ACC112 (cell line): ENCODE data around the gene SUGP1.

Experiments
- H2AFZ ChIP-seq: fragments of 200-600 bp; sonication (generic); one replicate; pipeline ENCODE4 v1.6.0; 2017; ENCODE audit warnings: antibody characterized with exemption, low read length; ENCODE audit not compliant: unreplicated experiment
- H3K27ac ChIP-seq: fragments of 200-600 bp; sonication (generic); 2 replicates; pipeline ENCODE4 v1.5.1; 2014; ENCODE audit warnings: low read depth, mild to moderate bottlenecking, antibody characterized with exemption, low read length, moderate library complexity
- H3K27me3 ChIP-seq: fragments of 200-600 bp; sonication (generic); 2 replicates; pipeline ENCODE4 v1.6.1; 2014; ENCODE audit warnings: mild to moderate bottlenecking, antibody characterized with exemption, low read length, moderate library complexity, mixed read lengths; ENCODE audit not compliant: insufficient read depth
- H3K36me3 ChIP-seq: fragments of 200-600 bp; sonication (generic); 2 replicates; pipeline ENCODE4 v1.6.1; 2016; ENCODE audit warnings: mild to moderate bottlenecking, antibody characterized with exemption, low read length, moderate library complexity, mixed read lengths; ENCODE audit not compliant: insufficient read depth
- H3K4me1 ChIP-seq: fragments of 200-600 bp; sonication (generic); one replicate; pipeline ENCODE4 v1.6.1; 2016; ENCODE audit warnings: low read length, mixed read lengths; ENCODE audit not compliant: insufficient read depth, unreplicated experiment, control insufficient read depth
- H3K4me3 ChIP-seq: fragments of 200-600 bp; sonication (generic); 2 replicates; pipeline ENCODE4 v1.5.1; 2014; ENCODE audit warnings: mild to moderate bottlenecking, low read depth, low read length
- H3K79me2 ChIP-seq: fragments of 200-600 bp; sonication (generic); one replicate; pipeline ENCODE4 v1.6.0; 2016; ENCODE audit warnings: low read length; ENCODE audit not compliant: control insufficient read depth, unreplicated experiment, insufficient read depth

Gene SUGP1

GRCh38 chr19:19274716-19275565 is 45.4 kb downstream of the SUGP1 start:
- no peak overlapping the region for H2AFZ ChIP-seq
- H3K27me3 ChIP-seq: no peaks in the 10 kb centered on the region
- H3K79me2 ChIP-seq: no peaks in the 10 kb centered on the region
- H3K4me3 ChIP-seq: no peak overlapping the region
- no peaks in the 10 kb centered on the region for H3K36me3 ChIP-seq
- peaks cover 8% of the 10 kb centered on the region for H3K4me1 ChIP-seq
- H3K27ac ChIP-seq: no peak overlapping the region

GRCh38 chr19:19274146-19274545 is 46.2 kb downstream of the SUGP1 start:
- Histone ChIP-seq H3K27ac (no peak overlapping the region), H3K36me3 (no peaks in the 10 kb centered on the region), H2AFZ (no peak overlapping the region), H3K4me1 (peaks cover 8% of the 10 kb centered on the region), H3K27me3 (no peaks in the 10 kb centered on the region), H3K79me2 (no peaks in the 10 kb centered on the region), H3K4me3 (no peak overlapping the region)

- H3K4me1 ChIP-seq: peaks cover 8% of the 10 kb centered on the region
- no peak overlapping the region for H2AFZ ChIP-seq
- H3K79me2 ChIP-seq: no peaks in the 10 kb centered on the region
- H3K36me3 ChIP-seq: no peaks in the 10 kb centered on the region
- H3K27me3 ChIP-seq: no peaks in the 10 kb centered on the region
- H3K4me3 ChIP-seq: no peak overlapping the region
- H3K27ac ChIP-seq: no peak overlapping the region
Observed at GRCh38 chr19:19271828-19272599, 48.3 kb downstream of the SUGP1 start.

DNA sequence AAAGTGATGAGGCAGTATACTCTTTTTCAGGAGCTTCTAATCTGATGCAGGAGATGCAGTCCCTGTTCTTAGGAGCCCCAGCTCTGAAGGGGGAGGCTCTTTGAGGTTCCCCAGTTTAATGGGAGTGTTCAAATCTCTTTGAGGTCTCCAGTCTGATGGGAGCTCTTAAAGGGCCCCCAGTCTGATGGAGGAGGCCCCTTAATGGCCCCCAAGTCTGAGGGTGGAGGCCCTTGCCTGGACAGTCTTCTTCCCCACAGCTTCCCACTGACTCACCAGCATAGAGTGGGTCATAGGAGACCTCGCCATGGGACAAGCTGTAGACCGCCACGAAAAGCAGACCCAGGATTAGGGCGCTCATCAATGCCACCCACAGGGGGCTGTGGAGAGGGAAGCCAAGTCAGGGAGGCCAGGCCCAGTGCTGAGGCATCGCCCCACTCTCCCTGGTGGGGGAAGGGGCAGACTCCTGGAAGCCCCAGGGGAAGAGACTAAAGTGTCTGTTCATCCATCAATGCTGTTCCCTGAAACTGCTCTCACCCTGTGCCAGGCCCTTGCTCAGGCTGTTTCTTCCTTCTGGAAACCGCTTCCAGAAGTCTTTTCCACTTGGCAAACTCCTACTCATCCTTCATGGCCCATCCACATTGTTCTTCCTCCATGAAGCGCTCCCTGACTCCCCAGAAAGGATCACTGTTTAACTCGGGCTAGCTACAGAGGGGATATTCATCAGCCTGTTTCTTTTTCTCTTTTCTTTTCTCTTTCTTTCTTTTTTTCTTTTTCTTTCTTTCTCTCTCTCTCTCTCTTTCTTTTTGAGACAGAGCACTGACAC is 49.3 kb downstream of the SUGP1 start:
- H3K4me3 ChIP-seq: no peak overlapping the region
- no peaks in the 10 kb centered on the region for H3K79me2 ChIP-seq
- H3K27ac ChIP-seq: no peak overlapping the region
- no peaks in the 10 kb centered on the region for H3K4me1 ChIP-seq
- H3K36me3 ChIP-seq: no peaks in the 10 kb centered on the region
- no peaks in the 10 kb centered on the region for H3K27me3 ChIP-seq
- H2AFZ ChIP-seq: no peak overlapping the region

DNA sequence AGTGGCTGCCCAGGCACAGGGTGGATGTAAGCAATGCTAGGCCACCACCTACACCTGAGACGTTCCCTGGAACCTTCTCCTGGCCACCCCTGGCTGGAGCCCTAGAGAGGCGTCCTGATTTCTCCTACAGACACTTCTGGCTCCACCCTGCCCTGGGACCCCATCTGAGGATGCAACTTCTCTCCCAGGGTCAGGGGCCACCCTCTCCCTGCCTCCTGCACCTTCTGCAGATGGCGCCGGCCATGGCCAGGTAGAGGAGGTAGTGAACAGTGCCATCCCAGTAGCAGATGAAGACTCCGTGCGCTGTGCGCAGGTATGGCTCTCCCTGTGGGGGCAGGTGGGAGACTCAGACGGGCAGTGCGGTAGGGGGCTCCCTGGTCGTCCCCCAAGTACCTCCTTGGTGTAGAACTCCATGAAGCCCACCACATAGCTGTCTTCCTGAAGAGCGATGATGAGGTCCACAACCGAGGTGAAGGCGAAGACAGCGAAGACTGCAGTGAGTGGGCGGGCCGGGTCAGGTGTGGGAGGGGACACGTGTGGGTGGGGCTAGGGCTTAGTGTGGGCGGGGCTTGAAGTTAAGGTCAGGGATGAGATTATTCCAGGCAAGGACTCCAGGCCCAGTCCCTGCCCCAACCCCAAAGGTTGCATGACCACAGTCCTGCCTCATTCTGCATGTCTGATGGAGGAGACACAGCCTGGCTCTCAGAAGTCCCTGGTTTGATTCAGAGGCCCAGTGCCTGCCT is 50.2 kb downstream of the SUGP1 start:
- Histone ChIP-seq H3K79me2 (no peaks in the 10 kb centered on the region), H3K27ac (no peak overlapping the region), H3K27me3 (no peaks in the 10 kb centered on the region), H3K4me1 (no peaks in the 10 kb centered on the region), H3K36me3 (no peaks in the 10 kb centered on the region), H2AFZ (no peak overlapping the region), H3K4me3 (no peak overlapping the region)

- Histone ChIP-seq H3K27me3 (no peaks in the 10 kb centered on the region), H3K79me2 (no peaks in the 10 kb centered on the region), H3K36me3 (no peaks in the 10 kb centered on the region), H3K4me3 (no peak overlapping the region), H3K27ac (no peak overlapping the region), H2AFZ (no peak overlapping the region), H3K4me1 (no peaks in the 10 kb centered on the region)
Observed at GRCh38 chr19:19268453-19269385, 51.6 kb downstream of the SUGP1 start.

DNA sequence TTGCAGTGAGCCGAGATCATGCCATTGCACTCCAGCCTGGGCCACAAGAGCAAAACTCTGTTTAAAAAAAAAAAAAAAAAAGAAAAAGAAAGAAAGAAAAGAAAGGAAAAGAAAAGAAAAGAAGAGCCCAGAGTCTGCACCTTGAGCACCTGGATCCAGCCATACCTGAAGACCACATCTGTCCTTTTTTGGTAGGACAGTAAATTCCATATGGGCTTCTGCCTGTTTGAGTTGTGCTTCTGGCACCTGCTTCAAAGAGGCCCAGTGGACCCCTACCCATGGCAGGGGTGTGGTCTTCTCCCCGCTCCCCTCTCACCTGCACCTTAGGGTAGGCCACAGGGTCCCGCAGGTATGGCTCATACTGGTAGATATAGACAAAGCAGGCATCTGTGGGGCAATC is 53.0 kb downstream of the SUGP1 start:
- H3K4me3 ChIP-seq: no peak overlapping the region
- no peaks in the 10 kb centered on the region for H3K36me3 ChIP-seq
- no peaks in the 10 kb centered on the region for H3K4me1 ChIP-seq

DNA sequence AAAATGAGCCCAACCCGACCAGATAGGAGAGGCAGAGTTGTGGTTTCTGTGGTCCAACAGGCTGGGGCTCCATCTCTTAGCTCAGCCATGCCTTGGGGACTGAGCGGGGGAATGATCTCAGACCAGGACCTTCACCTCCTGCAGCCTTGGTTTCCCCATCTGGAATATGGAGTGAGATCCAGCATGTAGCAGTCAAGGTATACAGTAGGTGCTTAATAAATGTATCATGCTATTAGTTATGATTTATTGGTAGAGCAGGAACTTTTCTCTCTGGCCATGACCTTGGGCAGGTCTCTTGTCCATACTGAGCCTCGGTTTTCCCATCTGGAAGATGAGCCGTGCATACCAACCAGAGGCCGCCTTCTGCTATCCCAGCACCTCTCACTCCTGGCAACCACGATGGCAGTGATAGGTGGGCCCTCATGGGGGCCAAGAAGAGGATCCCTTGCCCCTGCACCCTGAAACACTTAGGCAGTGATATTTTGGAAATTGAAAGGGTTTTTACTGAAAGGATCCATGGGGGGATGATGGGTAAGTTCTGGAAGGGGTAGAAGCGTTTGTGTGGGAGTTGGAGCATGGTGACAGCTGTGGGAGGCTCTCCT is 56.3 kb downstream of the SUGP1 start:
- Histone ChIP-seq H3K27ac (no peak overlapping the region), H3K4me3 (no peak overlapping the region), H2AFZ (no peak overlapping the region), H3K36me3 (no peaks in the 10 kb centered on the region), H3K79me2 (no peaks in the 10 kb centered on the region), H3K27me3 (peaks cover 29% of the 10 kb centered on the region), H3K4me1 (peaks cover 3% of the 10 kb centered on the region)

More for the DNA sequence above, 53.0 kb downstream of the SUGP1 start:
- H3K27me3 ChIP-seq: peaks cover 9% of the 10 kb centered on the region
- no peaks in the 10 kb centered on the region for H3K79me2 ChIP-seq
- H3K27ac ChIP-seq: no peak overlapping the region
- H2AFZ ChIP-seq: no peak overlapping the region
